GOT3 (cell line): ENCODE results near the gene VTN.

ENCODE experiments used
- DNase-seq: peaks from one replicate; lab custom pipeline; 2025; ENCODE audit warnings: mixed read lengths; lab: John Stamatoyannopoulos, UW

Gene VTN

DNA sequence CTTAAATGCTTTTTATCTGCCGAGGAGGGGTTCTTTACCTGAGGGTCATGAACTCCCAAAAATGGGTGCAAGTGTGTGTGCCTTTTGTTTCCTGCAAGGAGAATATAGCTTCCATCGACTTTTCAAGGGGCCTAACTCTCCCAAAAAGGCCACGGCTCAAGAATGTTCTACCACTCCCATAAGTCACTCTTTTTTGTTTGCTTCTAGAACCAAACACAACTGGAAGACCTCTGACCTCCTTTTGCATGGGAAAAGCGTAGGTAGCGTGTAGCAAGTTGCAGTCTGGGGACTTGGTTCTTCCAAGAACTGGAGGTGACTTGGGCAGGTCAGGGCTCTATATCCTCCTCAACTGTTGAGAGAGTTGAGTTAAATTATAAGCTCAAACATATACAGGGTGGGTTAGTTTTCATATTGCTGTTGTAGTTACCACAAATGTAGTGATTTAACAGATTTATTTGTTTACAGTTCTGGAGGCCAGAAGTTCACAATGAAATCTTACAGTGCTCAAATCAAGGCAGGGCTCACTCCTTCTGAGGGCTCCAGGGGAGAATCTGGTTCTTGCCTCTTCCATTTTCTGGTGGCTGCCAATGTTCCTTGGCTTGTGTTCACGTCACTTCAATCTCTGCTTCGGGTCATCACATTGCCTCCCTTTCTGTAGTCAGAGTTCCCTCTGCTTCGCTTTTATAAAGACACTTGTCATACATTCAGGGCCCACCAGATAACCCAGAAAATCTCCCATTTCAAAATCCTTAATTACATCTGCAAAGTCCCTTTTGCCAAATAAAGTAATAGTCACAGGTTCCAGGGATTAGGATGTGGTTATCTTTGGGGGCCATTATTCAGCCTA is 49.7 kb downstream of the VTN start:
- no peak for DNase-seq

- no peak for DNase-seq
These were observed 50.5 kb downstream of the VTN start for GRCh38 chr17:28319598-28319935.

- peak; percentile 90 for DNase-seq
These were observed 51.1 kb downstream of the VTN start, which contains the start of gene TMEM97 for GRCh38 chr17:28318759-28319597. TSS of gene TMEM97 (plus strand) at chr17:28319200. CDS start at chr17:28319240, 40 bp downstream.

GRCh38 chr17:28317966-28318758 is 51.9 kb downstream of the VTN start:
- no peak for DNase-seq
